Caco-2 (cell line): ENCODE data around the gene CNTN2. TPM values are rescaled to one million over a fixed set of nuclear protein-coding genes. Genes with fewer than 3 reads are reported as not detected.

Experiments used
- BruUV-seq: library from RNA; stranded (reverse); fragments of 400-500 nt; replicated peaks from 2 replicates; lab custom pipeline; 2021; lab: Mats Ljungman, UMichigan
- CTCF ChIA-PET: fragments of 300-600 bp; sonication (Branson Sonifier 250); formaldehyde crosslinking; loops from one replicate; lab custom pipeline; 2022; ENCODE audit warnings: antibody characterized with exemption; lab: Charles Lee
- POLR2A ChIA-PET: fragments of 300-600 bp; sonication (Branson Sonifier 250); formaldehyde crosslinking; loops from one replicate; lab custom pipeline; 2022; ENCODE audit warnings: antibody characterized with exemption; lab: Charles Lee
- DNase-seq, 2 experiments: peaks; one replicate each; pipeline versions ENCODE4 v3.0.0 to v3.0.0-alpha.2; 2020 to 2022
- H3K27me3 ChIP-seq: replicated peaks from 2 replicates; pipeline ENCODE4 v1.6.0; 2011; ENCODE audit warnings: low read length; ENCODE audit not compliant: control insufficient read depth, insufficient read depth
- H3K36me3 ChIP-seq: 2 replicates; pipeline ENCODE4 v1.5.1; 2011; ENCODE audit warnings: low read length; ENCODE audit not compliant: control insufficient read depth, insufficient read depth
- H3K4me1 ChIP-seq: fragments of 250-450 bp; sonication (Bioruptor Pico); 2 replicates; pipeline ENCODE4 v1.5.1; 2020; ENCODE audit warnings: mild to moderate bottlenecking
- H3K4me3 ChIP-seq: 2 replicates; pipeline ENCODE4 v1.5.1; 2011; ENCODE audit warnings: low read depth, mild to moderate bottlenecking, control low read depth, low read length
- H3K9me3 ChIP-seq: fragments of 250-450 bp; sonication (Bioruptor Pico); 2 replicates; pipeline ENCODE4 v1.5.1; 2020; ENCODE audit warnings: mild to moderate bottlenecking, moderate library complexity
- H3K27ac Mint-ChIP-seq: one replicate; pipeline ENCODE4 v1.8.0; 2022; ENCODE audit warnings: mixed read lengths; ENCODE audit not compliant: unreplicated experiment
- H3K27me3 Mint-ChIP-seq: one replicate; pipeline ENCODE4 v1.8.0; 2022; ENCODE audit warnings: mixed read lengths; ENCODE audit not compliant: insufficient read depth, unreplicated experiment
- H3K36me3 Mint-ChIP-seq: one replicate; pipeline ENCODE4 v1.8.0; 2022; ENCODE audit warnings: mild to moderate bottlenecking, mixed read lengths; ENCODE audit not compliant: insufficient read depth, unreplicated experiment
- H3K4me1 Mint-ChIP-seq: one replicate; pipeline ENCODE4 v1.8.0; 2022; ENCODE audit warnings: low read depth, mixed read lengths; ENCODE audit not compliant: unreplicated experiment
- H3K4me3 Mint-ChIP-seq: one replicate; pipeline ENCODE4 v1.8.0; 2022; ENCODE audit warnings: mild to moderate bottlenecking, moderate library complexity, mixed read lengths; ENCODE audit not compliant: unreplicated experiment
- H3K9me3 Mint-ChIP-seq: one replicate; pipeline ENCODE4 v1.8.0; 2022; ENCODE audit warnings: mixed read lengths; ENCODE audit not compliant: unreplicated experiment
- intact Hi-C: fragments of 100-400 bp; cut with micrococcal nuclease; formaldehyde crosslinking; loops from one replicate; pipeline ENCODE4 v1.10.0; 2022; ENCODE audit not compliant: unreplicated experiment
- total RNA-seq: library from RNA; stranded (reverse); gene quantifications from 2 replicates; pipeline ENCODE4 v1.2.3, GENCODE V29; 2022
- TF ChIP-seq, protein P1 (sequence below), 2 experiments: fragments of 200-600 bp in 1 of 2; IDR thresholded peaks; 1 replicate in 1 of 2; 2 replicates in 1 of 2; pipeline versions ENCODE4 v1.5.1 to v1.8.0; 2011 to 2022; ENCODE audit warnings: antibody characterized with exemption in 1 of 2, control low read depth in 1 of 2, inconsistent platforms in 1 of 2, low read depth in 1 of 2, low read length in 1 of 2, mild to moderate bottlenecking in 1 of 2, moderate library complexity in 1 of 2; ENCODE audit not compliant: insufficient read depth in 1 of 2, severe bottlenecking in 1 of 2, unreplicated experiment in 1 of 2

Gene CNTN2
- total RNA-seq, 1 experiment from 2014 or later, result not detected

DNA sequence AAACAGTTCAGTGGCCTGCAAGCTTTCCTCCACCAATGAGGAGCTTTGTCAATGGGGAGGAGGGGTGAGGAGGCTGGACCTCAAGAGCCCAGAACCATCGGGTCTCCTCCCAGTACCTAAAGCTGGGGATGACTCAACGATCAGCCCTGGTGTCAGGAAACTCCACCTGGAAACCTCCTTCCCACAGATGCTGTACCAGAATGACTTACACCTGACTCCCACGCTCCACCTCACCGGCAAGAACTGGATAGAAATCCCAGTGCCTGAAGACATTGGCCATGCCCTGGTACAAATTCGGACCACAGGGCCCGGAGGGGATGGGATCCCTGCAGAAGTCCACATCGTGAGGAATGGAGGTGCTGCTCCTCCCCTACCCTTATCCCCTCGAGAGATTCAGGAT lies 29.9 kb downstream of the CNTN2 start:
- intact Hi-C loops, result no loop called here
- DNase-seq, result no peak
- no peaks in the 10 kb centered on the region for H3K27me3 ChIP-seq
- H3K4me3 Mint-ChIP-seq, result no peak overlapping the region
- H3K4me1 ChIP-seq, result peaks cover 7% of the 10 kb centered on the region; the same call in 1 of the 2 replicates
- TF ChIP-seq, protein P1, sequence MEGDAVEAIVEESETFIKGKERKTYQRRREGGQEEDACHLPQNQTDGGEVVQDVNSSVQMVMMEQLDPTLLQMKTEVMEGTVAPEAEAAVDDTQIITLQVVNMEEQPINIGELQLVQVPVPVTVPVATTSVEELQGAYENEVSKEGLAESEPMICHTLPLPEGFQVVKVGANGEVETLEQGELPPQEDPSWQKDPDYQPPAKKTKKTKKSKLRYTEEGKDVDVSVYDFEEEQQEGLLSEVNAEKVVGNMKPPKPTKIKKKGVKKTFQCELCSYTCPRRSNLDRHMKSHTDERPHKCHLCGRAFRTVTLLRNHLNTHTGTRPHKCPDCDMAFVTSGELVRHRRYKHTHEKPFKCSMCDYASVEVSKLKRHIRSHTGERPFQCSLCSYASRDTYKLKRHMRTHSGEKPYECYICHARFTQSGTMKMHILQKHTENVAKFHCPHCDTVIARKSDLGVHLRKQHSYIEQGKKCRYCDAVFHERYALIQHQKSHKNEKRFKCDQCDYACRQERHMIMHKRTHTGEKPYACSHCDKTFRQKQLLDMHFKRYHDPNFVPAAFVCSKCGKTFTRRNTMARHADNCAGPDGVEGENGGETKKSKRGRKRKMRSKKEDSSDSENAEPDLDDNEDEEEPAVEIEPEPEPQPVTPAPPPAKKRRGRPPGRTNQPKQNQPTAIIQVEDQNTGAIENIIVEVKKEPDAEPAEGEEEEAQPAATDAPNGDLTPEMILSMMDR (IDR thresholded peaks at IDR 0.05; ENCODE audit: insufficient read depth in 1 of 2, low read depth in 1 of 2, low read length in 1 of 2, severe bottlenecking in 1 of 2, unreplicated experiment in 1 of 2), result no peak
- no peaks in the 10 kb centered on the region for H3K36me3 Mint-ChIP-seq
- H3K9me3 ChIP-seq, result no peaks in the 10 kb centered on the region
- POLR2A ChIA-PET, result no interaction called here
- CTCF ChIA-PET, result interaction anchor here (3.5 kb wide), 1 partner anchor 12 kb away, joined by 13 read pairs; no protein-coding TSS in a partner anchor
- BruUV-seq, result no TSS peak
- no peaks in the 10 kb centered on the region for H3K27me3 Mint-ChIP-seq
- no peaks in the 10 kb centered on the region for H3K36me3 ChIP-seq
- H3K4me1 Mint-ChIP-seq, result no peaks in the 10 kb centered on the region
- H3K4me3 ChIP-seq, result no peak overlapping the region
- no peaks in the 10 kb centered on the region for H3K9me3 Mint-ChIP-seq
- no peak overlapping the region for H3K27ac Mint-ChIP-seq

DNA sequence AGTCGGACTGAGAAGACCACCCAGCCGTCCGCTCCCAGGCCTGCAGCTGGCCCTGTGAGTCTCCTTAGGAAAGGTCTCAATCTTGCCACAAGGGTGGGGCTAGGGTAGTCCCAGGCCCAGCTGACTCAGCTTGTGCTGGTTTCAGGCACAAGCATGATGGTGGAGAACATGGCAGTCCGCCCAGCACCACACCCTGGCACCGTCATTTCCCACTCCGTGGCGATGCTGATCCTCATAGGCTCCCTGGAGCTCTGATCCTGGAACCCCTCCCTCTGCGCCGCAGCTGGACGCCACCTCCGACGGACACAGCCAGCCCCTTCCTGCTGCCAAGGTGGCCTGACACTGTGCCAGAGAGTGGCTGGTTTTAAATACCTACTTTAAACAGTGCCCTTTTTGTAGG lies 30.5 kb downstream of the CNTN2 start:
- intact Hi-C loops, result no loop called here
- TF ChIP-seq, protein P1 (IDR thresholded peaks at IDR 0.05; ENCODE audit: insufficient read depth in 1 of 2, low read depth in 1 of 2, low read length in 1 of 2, severe bottlenecking in 1 of 2, unreplicated experiment in 1 of 2), result no peak
- CTCF ChIA-PET, result interaction anchor here (3.5 kb wide), 1 partner anchor 12 kb away, joined by 13 read pairs; no protein-coding TSS in a partner anchor

DNA sequence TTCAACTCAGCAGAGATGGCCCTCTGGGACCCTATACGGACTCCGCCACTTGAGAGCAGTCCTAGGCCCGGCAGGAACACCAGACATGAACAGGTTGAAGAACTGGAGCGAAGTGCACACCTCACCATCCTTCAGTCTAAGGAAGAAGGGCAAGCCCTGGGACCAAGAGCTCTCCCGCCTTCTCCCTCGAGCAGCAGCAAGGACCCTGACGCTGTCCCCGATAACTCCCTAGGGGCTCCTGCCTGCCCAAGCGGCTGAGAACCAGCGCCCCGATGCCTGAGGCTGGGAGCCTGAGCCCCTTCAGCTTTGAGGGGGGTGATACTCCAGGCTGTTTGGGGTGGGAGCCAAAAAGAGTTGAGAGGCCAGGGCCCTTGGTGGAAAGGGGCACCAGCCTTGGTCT lies 31.1 kb downstream of the CNTN2 start:
- ChIA-PET CTCF (no interaction called here), POLR2A (no interaction called here)
- Mint-ChIP-seq H3K4me3 (no peak overlapping the region), H3K9me3 (no peaks in the 10 kb centered on the region), H3K27ac (no peak overlapping the region), H3K4me1 (no peaks in the 10 kb centered on the region), H3K36me3 (no peaks in the 10 kb centered on the region), H3K27me3 (no peaks in the 10 kb centered on the region)
- H3K36me3 ChIP-seq, result no peaks in the 10 kb centered on the region
- BruUV-seq, result no TSS peak
- intact Hi-C loops, result no loop called here
- TF ChIP-seq, protein P1 (IDR thresholded peaks at IDR 0.05; ENCODE audit: insufficient read depth in 1 of 2, low read depth in 1 of 2, low read length in 1 of 2, severe bottlenecking in 1 of 2, unreplicated experiment in 1 of 2), result no peak
- H3K4me1 ChIP-seq, result peaks cover 7% of the 10 kb centered on the region; the same call in 1 of the 2 replicates
- H3K4me3 ChIP-seq, result no peak overlapping the region
- no peaks in the 10 kb centered on the region for H3K27me3 ChIP-seq
- no peak for DNase-seq
- H3K9me3 ChIP-seq, result no peaks in the 10 kb centered on the region

More for the DNA sequence above, 30.5 kb downstream of the CNTN2 start:
- POLR2A ChIA-PET, result no interaction called here
- no peaks in the 10 kb centered on the region for H3K36me3 Mint-ChIP-seq
- Histone ChIP-seq H3K9me3 (no peaks in the 10 kb centered on the region), H3K36me3 (no peaks in the 10 kb centered on the region), H3K4me3 (no peak overlapping the region), H3K4me1 (peaks cover 7% of the 10 kb centered on the region; the same call in 1 of the 2 replicates), H3K27me3 (no peaks in the 10 kb centered on the region)
- BruUV-seq, result no TSS peak
- no peaks in the 10 kb centered on the region for H3K4me1 Mint-ChIP-seq
- no peak for DNase-seq
- H3K9me3 Mint-ChIP-seq, result no peaks in the 10 kb centered on the region
- no peaks in the 10 kb centered on the region for H3K27me3 Mint-ChIP-seq
- no peak overlapping the region for H3K27ac Mint-ChIP-seq
- no peak overlapping the region for H3K4me3 Mint-ChIP-seq
